Measurements from ENCODE around the gene SHISA9. TPM values are rescaled to one million over a fixed set of nuclear protein-coding genes. Genes with fewer than 3 reads are reported as not detected.
"Not testable (repeated sequence)": the region's sequence is repeated elsewhere in the genome, so short reads cannot be mapped to it uniquely, and the experiment has no call there.

The SHISA9 gene
- total and polyA plus RNA-seq, 2 experiments from 2014 or later: 0.83 to 1.3 TPM

- H3K4me1 ChIP-seq (ENCODE audit: insufficient read depth): no peaks in the 10 kb centered on the region
Observed at GRCh38 chr16:12917246-12917645, 15.8 kb downstream of the SHISA9 start.

GRCh38 chr16:12917653-12918052 is 16.3 kb downstream of the SHISA9 start:
- Histone ChIP-seq H2AFZ (no peak overlapping the region), H3K9me2 (replicated peaks; ENCODE audit: insufficient read depth) (no peaks in the 10 kb centered on the region), H3K27ac (no peak overlapping the region), H3K4me1 (ENCODE audit: insufficient read depth) (no peaks in the 10 kb centered on the region), H3K36me3 (replicated peaks; ENCODE audit: insufficient read depth, low read depth) (no peaks in the 10 kb centered on the region), H4K20me1 (ENCODE audit: insufficient read depth, poor library complexity, severe bottlenecking) (no peaks in the 10 kb centered on the region), H3K4me2 (no peak overlapping the region), H3K27me3 (no peaks in the 10 kb centered on the region), H3K9me3 (ENCODE audit: low read depth) (no peaks in the 10 kb centered on the region), H3K4me3 (no peak overlapping the region), H3K79me2 (no peaks in the 10 kb centered on the region)
- TF ChIP-seq CTCF (IDR thresholded peaks at IDR 0.05; ENCODE audit: poor library complexity): no peak
- TF ChIP-seq EZH2 (IDR thresholded peaks at IDR 0.05; ENCODE audit: borderline replicate concordance): no peak
- no peak for TF ChIP-seq EZH2phosphoT487 (IDR thresholded peaks at IDR 0.05; ENCODE audit: low read depth, severe bottlenecking, unreplicated experiment)
- no peak for DNase-seq (ENCODE audit: low spot score)
- WGBS (ENCODE audit: low lambda C conversion rate, missing lambda C conversion rate): 32% methylated on average over 1 of the region's 1 CpG

More at GRCh38 chr16:12917246-12917645, 15.8 kb downstream of the SHISA9 start:
- Histone ChIP-seq H3K9me2 (replicated peaks; ENCODE audit: insufficient read depth) (no peaks in the 10 kb centered on the region), H3K27ac (no peak overlapping the region), H3K4me2 (no peak overlapping the region), H2AFZ (no peak overlapping the region), H4K20me1 (ENCODE audit: insufficient read depth, poor library complexity, severe bottlenecking) (no peaks in the 10 kb centered on the region), H3K36me3 (replicated peaks; ENCODE audit: insufficient read depth, low read depth) (no peaks in the 10 kb centered on the region), H3K27me3 (no peaks in the 10 kb centered on the region), H3K79me2 (no peaks in the 10 kb centered on the region), H3K9me3 (ENCODE audit: low read depth) (no peaks in the 10 kb centered on the region), H3K4me3 (no peak overlapping the region)
- TF ChIP-seq CTCF (IDR thresholded peaks at IDR 0.05; ENCODE audit: poor library complexity) (no peak), EZH2phosphoT487 (IDR thresholded peaks at IDR 0.05; ENCODE audit: low read depth, severe bottlenecking, unreplicated experiment) (no peak), EZH2 (IDR thresholded peaks at IDR 0.05; ENCODE audit: borderline replicate concordance) (no peak)
- DNase-seq (ENCODE audit: low spot score): no peak
- 76% methylated on average over 5 of the region's 5 CpGs for WGBS (ENCODE audit: low lambda C conversion rate, missing lambda C conversion rate)

GRCh38 chr16:12920739-12921138 is 19.3 kb downstream of the SHISA9 start:
- H3K4me3 ChIP-seq: no peak overlapping the region
- WGBS (ENCODE audit: low lambda C conversion rate, missing lambda C conversion rate): 78% methylated on average over 4 of the region's 4 CpGs
- no peaks in the 10 kb centered on the region for H4K20me1 ChIP-seq (ENCODE audit: insufficient read depth, poor library complexity, severe bottlenecking)
- no peak overlapping the region for H2AFZ ChIP-seq
- no peaks in the 10 kb centered on the region for H3K4me1 ChIP-seq (ENCODE audit: insufficient read depth)
- H3K79me2 ChIP-seq: no peaks in the 10 kb centered on the region
- no peaks in the 10 kb centered on the region for H3K9me2 ChIP-seq (replicated peaks; ENCODE audit: insufficient read depth)
- H3K9me3 ChIP-seq (ENCODE audit: low read depth): no peaks in the 10 kb centered on the region
- H3K27me3 ChIP-seq: no peaks in the 10 kb centered on the region
- H3K36me3 ChIP-seq (replicated peaks; ENCODE audit: insufficient read depth, low read depth): no peaks in the 10 kb centered on the region
- no peak for DNase-seq (ENCODE audit: low spot score)
- no peak overlapping the region for H3K27ac ChIP-seq
- H3K4me2 ChIP-seq: no peak overlapping the region
- TF ChIP-seq EZH2 (IDR thresholded peaks at IDR 0.05; ENCODE audit: borderline replicate concordance): no peak
- no peak for TF ChIP-seq EZH2phosphoT487 (IDR thresholded peaks at IDR 0.05; ENCODE audit: low read depth, severe bottlenecking, unreplicated experiment)
- TF ChIP-seq CTCF (IDR thresholded peaks at IDR 0.05; ENCODE audit: poor library complexity): no peak

GRCh38 chr16:12923640-12924039 is 22.2 kb downstream of the SHISA9 start:
- not testable (repeated sequence) for H3K4me1 ChIP-seq (ENCODE audit: insufficient read depth); H3K9me3 ChIP-seq (ENCODE audit: low read depth); H3K27me3 ChIP-seq; H3K27ac ChIP-seq; H3K4me2 ChIP-seq; H3K79me2 ChIP-seq; H2AFZ ChIP-seq; H3K4me3 ChIP-seq; DNase-seq (ENCODE audit: low spot score); H3K36me3 ChIP-seq (replicated peaks; ENCODE audit: insufficient read depth, low read depth); H3K9me2 ChIP-seq (replicated peaks; ENCODE audit: insufficient read depth); H4K20me1 ChIP-seq (ENCODE audit: insufficient read depth, poor library complexity, severe bottlenecking)
- 90% methylated on average over 6 of the region's 6 CpGs for WGBS (ENCODE audit: low lambda C conversion rate, missing lambda C conversion rate)

Data from hepatocyte (in vitro differentiated cells).